Osteoblast (primary cell): ENCODE measurements around the gene GFI1. TPM values are rescaled to one million over a fixed set of nuclear protein-coding genes. Genes with fewer than 3 reads are reported as not detected.

Experiments used
- DNase-seq: peaks from one replicate; pipeline ENCODE4 v3.0.0; 2011; ENCODE audit warnings: low spot score, mixed read lengths; ENCODE audit not compliant: insufficient read length; ENCODE audit errors: missing footprints
- H2AFZ ChIP-seq: 2 replicates; pipeline ENCODE4 v1.6.0; 2011; ENCODE audit warnings: mild to moderate bottlenecking, low read length
- H3K27ac ChIP-seq: 2 replicates; pipeline ENCODE4 v1.5.1; 2011; ENCODE audit warnings: mild to moderate bottlenecking, low read depth, low read length, moderate library complexity
- H3K27me3 ChIP-seq: 2 replicates; pipeline ENCODE4 v1.6.0; 2012; ENCODE audit warnings: mild to moderate bottlenecking, control low read depth, inconsistent platforms, low read length, moderate library complexity; ENCODE audit not compliant: insufficient read depth
- H3K36me3 ChIP-seq: 2 replicates; pipeline ENCODE4 v1.5.1; 2011; ENCODE audit warnings: mild to moderate bottlenecking, low read length, control low read depth, moderate library complexity; ENCODE audit not compliant: insufficient read depth
- H3K4me1 ChIP-seq: 2 replicates; pipeline ENCODE4 v1.5.1; 2011; ENCODE audit warnings: mild to moderate bottlenecking, low read length, control low read depth, moderate library complexity; ENCODE audit not compliant: insufficient read depth
- H3K4me2 ChIP-seq: 2 replicates; pipeline ENCODE4 v1.6.0; 2011; ENCODE audit warnings: mild to moderate bottlenecking, low read length; ENCODE audit not compliant: insufficient read depth
- H3K4me3 ChIP-seq: fragments of 200-600 bp; sonication (generic); 3 replicates; pipeline ENCODE4 v1.5.1; 2012; ENCODE audit warnings: mild to moderate bottlenecking, low read length, inconsistent platforms; ENCODE audit not compliant: insufficient read depth
- H3K79me2 ChIP-seq: 2 replicates; pipeline ENCODE4 v1.6.0; 2012; ENCODE audit warnings: mild to moderate bottlenecking, low read length, control low read depth, inconsistent platforms; ENCODE audit not compliant: insufficient read depth
- H3K9me3 ChIP-seq: 2 replicates; pipeline ENCODE4 v1.5.1; 2011; ENCODE audit warnings: low read depth, low read length, control low read depth
- H4K20me1 ChIP-seq: 2 replicates; pipeline ENCODE4 v1.6.0; 2012; ENCODE audit warnings: mild to moderate bottlenecking, low read length, control low read depth; ENCODE audit not compliant: insufficient read depth
- CTCF ChIP-seq: IDR thresholded peaks from 2 replicates; pipeline ENCODE4 v1.5.1; 2011; ENCODE audit warnings: mild to moderate bottlenecking, low read depth, low read length, moderate library complexity; ENCODE audit errors: extremely low read depth
- total RNA-seq: library from RNA; depleted of rRNA; stranded (reverse); fragments of >200 nt; gene quantifications from 2 replicates; pipeline ENCODE4 v1.2.3, GENCODE V29; 2012

The GFI1 gene
- total RNA-seq, 1 donor: not detected

- Histone ChIP-seq H2AFZ (no peak overlapping the region), H3K27ac (no peak overlapping the region), H3K36me3 (no peaks in the 10 kb centered on the region), H3K4me3 (no peak overlapping the region), H3K79me2 (no peaks in the 10 kb centered on the region), H3K4me1 (no peaks in the 10 kb centered on the region), H4K20me1 (no peaks in the 10 kb centered on the region), H3K4me2 (no peak overlapping the region), H3K9me3 (no peaks in the 10 kb centered on the region), H3K27me3 (peaks cover 2% of the 10 kb centered on the region)
- DNase-seq: no peak
- TF ChIP-seq CTCF: no peak
These were observed 22.0 kb downstream of the GFI1 start for GRCh38 chr1:92464588-92465255.

DNA sequence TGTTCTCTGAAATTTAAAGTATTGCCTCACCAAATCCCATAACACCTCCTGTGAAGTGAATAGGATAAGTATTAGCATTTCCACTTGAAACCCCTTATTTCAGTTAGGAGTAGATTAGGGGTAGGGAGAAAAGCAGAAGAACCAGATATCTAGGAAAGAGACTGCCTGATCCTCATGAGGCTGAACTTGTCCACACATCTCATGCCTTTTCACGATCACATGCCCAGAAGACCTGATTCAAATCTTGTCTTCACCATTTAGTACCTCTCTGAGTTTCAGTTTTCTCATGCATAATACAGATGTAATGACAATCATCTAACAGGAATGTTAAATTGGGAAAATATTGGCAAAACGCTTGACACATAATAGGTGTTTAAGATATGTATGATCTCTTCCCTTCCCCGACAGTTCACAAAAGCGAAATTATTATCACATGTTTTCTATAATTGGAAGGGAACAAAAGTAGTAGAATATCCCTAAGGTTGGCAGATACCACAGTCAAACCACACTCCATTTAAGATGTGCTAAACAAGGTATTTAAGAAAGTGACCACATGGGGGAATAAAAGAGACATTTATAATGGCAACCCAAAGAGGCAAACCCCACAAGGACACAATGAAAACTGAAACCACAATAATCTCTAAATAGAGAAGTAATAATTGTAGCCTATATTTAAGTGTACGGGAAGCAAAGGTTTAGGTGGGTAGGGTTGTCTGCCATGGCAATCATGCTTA, 25.2 kb downstream of the GFI1 start:
- peaks cover 2% of the 10 kb centered on the region for H3K27me3 ChIP-seq
- peak overlapping the region; percentile 20 for H3K4me2 ChIP-seq
- peak; percentile 12 for TF ChIP-seq CTCF
- H3K36me3 ChIP-seq: no peaks in the 10 kb centered on the region
- H3K9me3 ChIP-seq: no peaks in the 10 kb centered on the region
- no peaks in the 10 kb centered on the region for H4K20me1 ChIP-seq
- no peak overlapping the region for H3K27ac ChIP-seq
- no peak overlapping the region for H3K4me3 ChIP-seq
- H2AFZ ChIP-seq: no peak overlapping the region
- H3K4me1 ChIP-seq: no peaks in the 10 kb centered on the region
- DNase-seq: peak; percentile 74
- no peaks in the 10 kb centered on the region for H3K79me2 ChIP-seq

GRCh38 chr1:92459871-92460320, 26.8 kb downstream of the GFI1 start:
- Histone ChIP-seq H3K79me2 (no peaks in the 10 kb centered on the region), H4K20me1 (no peaks in the 10 kb centered on the region), H3K9me3 (no peaks in the 10 kb centered on the region), H3K36me3 (no peaks in the 10 kb centered on the region), H3K4me3 (no peak overlapping the region), H3K4me2 (no peak overlapping the region), H3K27me3 (peaks cover 2% of the 10 kb centered on the region), H3K27ac (no peak overlapping the region), H2AFZ (no peak overlapping the region), H3K4me1 (no peaks in the 10 kb centered on the region)
- DNase-seq: no peak
- no peak for TF ChIP-seq CTCF

DNA sequence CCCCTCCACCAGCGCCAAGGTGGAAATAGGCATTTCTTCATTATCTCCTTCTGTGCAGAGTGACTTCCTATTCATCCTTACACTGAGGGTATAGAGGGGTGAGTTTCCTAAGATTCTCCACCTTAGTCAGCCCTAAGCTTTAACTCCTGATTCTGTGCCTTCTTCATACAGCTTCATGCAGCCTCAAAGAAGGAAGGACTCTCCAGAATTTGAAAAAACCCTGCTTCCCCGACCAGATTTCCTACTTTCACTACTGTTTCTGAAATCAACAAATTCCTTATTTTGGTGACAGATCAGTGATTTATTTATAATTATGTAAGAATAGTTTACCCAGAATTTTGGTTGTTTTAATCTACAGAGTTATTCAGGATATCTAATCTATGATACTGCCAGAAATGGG, 28.6 kb downstream of the GFI1 start:
- Histone ChIP-seq H4K20me1 (no peaks in the 10 kb centered on the region), H3K27ac (no peak overlapping the region), H3K4me2 (no peak overlapping the region), H3K4me3 (no peak overlapping the region), H2AFZ (no peak overlapping the region), H3K9me3 (no peaks in the 10 kb centered on the region), H3K79me2 (no peaks in the 10 kb centered on the region), H3K4me1 (no peaks in the 10 kb centered on the region), H3K27me3 (peaks cover 2% of the 10 kb centered on the region), H3K36me3 (no peaks in the 10 kb centered on the region)
- TF ChIP-seq CTCF: no peak
- no peak for DNase-seq
